Islet precursor cell (in vitro differentiated cells): Measurements from ENCODE around the gene SLC26A2.
"Not testable (repeated sequence)": the region's sequence is repeated elsewhere in the genome, so short reads cannot be mapped to it uniquely, and the experiment has no call there.

Source experiments
- DNase-seq: peaks from one replicate; pipeline ENCODE4 v3.0.0-alpha.2; 2018

Gene SLC26A2

DNA sequence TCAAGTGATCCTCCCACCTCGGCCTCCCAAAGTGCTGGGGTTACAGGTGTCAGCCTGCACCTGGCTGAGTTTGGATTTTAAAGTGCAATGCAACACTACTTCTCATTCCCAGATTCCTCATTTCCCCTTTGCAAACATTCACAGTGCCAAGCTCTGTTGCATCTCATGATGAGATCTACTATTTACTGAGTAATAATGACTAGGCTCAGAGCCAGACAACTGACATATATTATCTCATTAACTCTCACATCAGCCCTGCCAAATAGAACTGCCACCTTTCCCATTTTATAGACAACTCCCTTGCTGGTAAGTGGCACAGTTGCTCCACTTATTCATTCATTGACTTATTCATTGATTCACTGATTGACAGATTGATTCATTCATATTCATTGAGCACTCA, 22.9 kb upstream of the SLC26A2 start:
- DNase-seq = no peak

GRCh38 chr5:149938279-149938678, 22.3 kb upstream of the SLC26A2 start:
- no peak for DNase-seq

- peak; percentile 86 for DNase-seq
These were observed 21.7 kb upstream of the SLC26A2 start for GRCh38 chr5:149938791-149939358.

- no peak for DNase-seq
These were observed 21.0 kb upstream of the SLC26A2 start for GRCh38 chr5:149939546-149939945.

GRCh38 chr5:149940077-149940574, 20.4 kb upstream of the SLC26A2 start:
- peak; percentile 40 for DNase-seq

GRCh38 chr5:149940941-149941644, 19.5 kb upstream of the SLC26A2 start:
- DNase-seq = peak; percentile 63

GRCh38 chr5:149941795-149942194, 18.8 kb upstream of the SLC26A2 start:
- DNase-seq = peak; percentile 19

- no peak for DNase-seq
These were observed 18.4 kb upstream of the SLC26A2 start for GRCh38 chr5:149942199-149942598.

DNA sequence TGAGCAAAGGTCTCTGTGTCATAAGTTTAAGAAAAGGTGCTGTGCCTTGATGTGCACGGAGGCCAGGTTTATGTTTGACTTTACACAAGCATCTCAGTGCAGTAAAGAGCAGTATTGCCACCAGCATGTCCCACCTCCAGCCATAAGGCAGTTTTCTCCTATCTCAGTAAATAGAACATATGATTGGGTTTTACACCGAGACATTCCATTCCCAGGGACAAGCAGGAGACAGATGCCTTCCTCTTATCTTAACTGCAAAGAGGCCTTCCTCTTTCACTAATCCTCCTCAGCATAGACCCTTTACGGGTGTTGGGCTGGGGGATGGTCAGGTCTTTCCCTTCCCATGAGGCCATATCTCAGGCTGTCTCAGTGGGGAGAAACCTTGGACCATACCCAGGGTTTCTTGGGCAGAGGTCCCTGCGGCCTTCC, 17.8 kb upstream of the SLC26A2 start:
- DNase-seq = not testable (repeated sequence)

- not testable (repeated sequence) for DNase-seq
These were observed 17.2 kb upstream of the SLC26A2 start for GRCh38 chr5:149943177-149943949.

GRCh38 chr5:149944666-149945065, 15.9 kb upstream of the SLC26A2 start, which contains the start of gene PDE6A:
Gene PDE6A (minus strand): TSS chr5:149944793. CDS start chr5:149944673, 120 bp downstream.
- no peak for DNase-seq

DNA sequence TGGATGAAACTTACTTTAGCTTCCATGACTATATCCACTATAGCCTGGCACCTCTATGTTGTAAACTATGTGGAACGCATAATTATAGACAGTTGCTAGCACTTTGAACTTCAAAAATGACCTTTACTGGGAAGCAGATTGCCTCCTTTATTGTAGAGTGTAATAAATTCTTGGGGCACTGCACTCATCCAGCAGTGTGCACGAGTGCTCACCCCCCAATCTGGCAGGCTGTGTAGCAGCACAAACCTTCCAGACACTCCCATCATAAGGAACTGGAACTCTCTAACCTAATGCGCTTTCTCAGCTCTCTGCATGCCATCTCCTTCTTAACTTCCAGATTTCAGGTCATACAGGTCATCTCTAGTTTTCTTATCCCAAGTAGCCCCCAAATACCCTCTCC, 14.4 kb upstream of the SLC26A2 start:
- DNase-seq = no peak

DNA sequence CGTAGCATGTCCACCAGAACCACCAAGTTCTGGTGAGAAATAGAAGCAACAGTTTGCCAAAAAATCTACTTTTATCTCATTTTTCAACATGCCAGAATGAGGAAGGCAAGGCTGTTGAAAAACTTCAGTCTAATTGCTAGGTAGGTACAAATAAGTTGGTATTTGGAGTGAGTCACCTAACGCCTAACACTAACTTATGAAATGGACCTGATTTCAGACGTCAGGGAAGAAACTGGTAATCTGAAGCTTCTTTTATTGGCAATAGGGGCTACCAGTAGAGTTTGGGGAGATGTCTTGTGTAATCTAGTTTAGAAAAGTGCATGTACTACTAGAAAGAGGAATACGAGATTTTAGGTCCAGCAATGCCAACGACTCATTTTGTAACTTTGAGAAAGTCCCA, 11.6 kb upstream of the SLC26A2 start:
- no peak for DNase-seq

- DNase-seq = peak; percentile 46
These were observed 9.3 kb upstream of the SLC26A2 start for GRCh38 chr5:149951138-149951749.

DNA sequence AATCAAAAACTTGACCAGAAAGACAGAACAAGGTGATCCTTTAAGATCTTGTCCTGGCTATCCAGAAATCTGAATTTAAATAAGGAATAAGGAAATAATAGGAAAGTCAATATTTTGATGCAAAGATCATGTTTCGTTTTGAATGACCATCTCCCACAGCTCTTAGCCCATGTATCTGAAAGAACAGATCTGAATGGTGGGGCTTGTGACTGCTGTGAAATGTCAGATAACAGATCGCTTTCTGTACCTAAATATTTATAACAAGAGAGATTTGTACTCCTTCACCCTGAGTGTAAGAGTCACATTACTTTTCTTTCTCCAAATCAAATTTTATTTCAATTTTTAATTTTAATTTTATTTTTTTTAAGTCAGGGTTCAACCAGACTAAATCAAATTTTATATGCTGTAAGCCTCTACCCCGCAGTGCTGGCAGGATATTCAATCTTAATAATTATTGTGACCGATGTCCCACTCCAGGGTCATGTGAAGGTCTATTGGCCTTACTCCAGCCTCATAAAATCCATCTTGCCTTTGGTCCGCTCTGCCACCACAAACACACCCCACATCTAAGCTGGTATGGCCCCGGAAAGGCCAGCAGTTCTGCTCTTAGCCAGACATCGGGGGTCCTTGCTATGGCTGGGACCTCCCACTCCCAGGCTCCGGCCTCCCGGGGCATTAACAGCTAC, 7.0 kb upstream of the SLC26A2 start:
- peak; percentile 32 for DNase-seq

GRCh38 chr5:149954798-149955197, 5.8 kb upstream of the SLC26A2 start:
- DNase-seq = peak; percentile 42

DNA sequence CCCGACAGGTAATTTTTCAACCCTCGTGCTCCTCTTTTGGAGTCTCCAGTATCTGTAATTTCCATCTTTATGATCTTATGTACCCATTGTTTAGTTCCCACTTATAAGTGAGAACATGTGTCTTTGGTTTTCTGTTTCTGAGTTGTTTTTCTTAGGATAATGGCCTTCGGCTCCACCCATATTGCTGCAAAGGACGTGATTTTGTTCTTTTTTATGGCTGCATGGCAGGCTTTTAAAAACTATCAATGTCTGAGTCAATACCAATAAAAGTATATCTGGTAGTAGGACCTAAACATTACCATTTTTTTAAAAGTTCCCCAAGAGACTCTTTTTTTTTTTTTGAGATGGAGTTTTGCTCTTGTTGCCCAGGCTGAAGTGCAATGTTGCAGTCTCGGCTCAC, 3.9 kb upstream of the SLC26A2 start:
- DNase-seq = no peak

DNA sequence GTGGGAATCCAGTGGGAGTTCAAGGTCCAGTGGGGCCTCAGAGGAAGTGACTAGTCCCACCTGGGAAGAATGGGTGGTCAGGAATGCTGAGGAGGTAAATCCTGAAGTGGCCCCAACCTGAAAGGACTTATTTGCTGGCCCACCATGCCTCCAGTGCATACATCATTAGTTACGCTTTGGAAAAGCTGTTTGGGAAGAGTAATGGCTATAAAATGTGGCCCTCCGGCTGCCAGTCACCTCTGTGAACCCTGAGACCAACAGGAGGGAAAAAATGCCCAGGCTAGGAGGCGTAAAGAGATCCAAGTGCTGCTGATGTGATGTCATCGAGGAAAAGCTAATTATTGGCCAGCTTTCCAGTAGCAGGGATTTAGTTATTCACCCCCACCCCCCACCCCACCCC, 2.7 kb upstream of the SLC26A2 start:
- peak; percentile 46 for DNase-seq

- DNase-seq = peak; percentile 49
These were observed 937 bp upstream of the SLC26A2 start for GRCh38 chr5:149959406-149960236.

GRCh38 chr5:149961186-149961685, 678 bp downstream of the SLC26A2 start:
- peak; percentile 32 for DNase-seq

- DNase-seq = no peak
These were observed 1.4 kb downstream of the SLC26A2 start for GRCh38 chr5:149961957-149962409.
